Fibroblast of mammary gland (primary cell): ENCODE measurements around the gene EIF3I.

ENCODE experiments used
- DNase-seq: peaks from one replicate; pipeline ENCODE4 v3.0.0-alpha.2; 2010; ENCODE audit warnings: low read depth
- H3K4me3 ChIP-seq: 2 replicates; pipeline ENCODE4 v1.5.1; 2011; ENCODE audit warnings: low read depth, mild to moderate bottlenecking, low read length, moderate library complexity; ENCODE audit not compliant: control insufficient read depth
- TF ChIP-seq, protein P1 (sequence below): conservative IDR thresholded peaks from 2 replicates; pipeline ENCODE4 v1.5.1; 2011; ENCODE audit warnings: low read depth, low read length, inconsistent platforms; ENCODE audit not compliant: control insufficient read depth, insufficient read depth

Gene EIF3I

DNA sequence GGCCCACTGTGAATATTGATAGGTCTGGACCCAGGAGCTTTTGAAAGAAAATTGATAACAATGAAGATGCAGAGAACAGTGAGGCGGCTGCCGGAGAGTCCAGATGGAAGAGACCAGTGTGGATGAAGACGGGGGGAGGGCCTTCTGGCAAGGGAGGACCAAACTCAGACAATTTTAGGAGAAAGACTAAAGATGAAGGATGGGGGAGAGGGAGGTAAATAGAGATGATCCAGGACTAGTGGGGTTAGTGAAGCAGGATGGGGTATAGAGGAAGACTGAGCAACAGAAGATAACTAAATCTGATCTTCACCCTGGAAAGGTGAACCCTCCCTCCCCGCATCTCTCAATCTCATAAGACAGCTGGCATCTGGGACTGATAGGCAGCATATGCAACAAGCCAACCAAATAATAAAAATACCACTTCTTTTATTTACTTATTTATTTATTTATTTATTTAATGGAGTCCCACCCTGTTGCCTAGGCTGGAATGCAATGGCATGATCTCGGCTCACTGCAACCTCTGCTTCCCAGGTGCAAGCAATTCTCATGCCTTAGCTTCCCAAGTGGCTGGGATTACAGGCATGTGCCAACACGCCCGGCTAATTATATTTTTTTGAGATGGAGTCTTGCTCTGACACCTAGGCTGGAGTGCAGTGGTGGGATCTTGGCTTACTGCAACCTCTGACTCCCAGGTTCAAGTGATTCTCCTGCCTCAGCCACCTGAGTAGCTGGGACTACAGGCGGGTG, 10.5 kb downstream of the EIF3I start:
- no peak overlapping the region for H3K4me3 ChIP-seq
- no peak for DNase-seq
- TF ChIP-seq, protein P1, sequence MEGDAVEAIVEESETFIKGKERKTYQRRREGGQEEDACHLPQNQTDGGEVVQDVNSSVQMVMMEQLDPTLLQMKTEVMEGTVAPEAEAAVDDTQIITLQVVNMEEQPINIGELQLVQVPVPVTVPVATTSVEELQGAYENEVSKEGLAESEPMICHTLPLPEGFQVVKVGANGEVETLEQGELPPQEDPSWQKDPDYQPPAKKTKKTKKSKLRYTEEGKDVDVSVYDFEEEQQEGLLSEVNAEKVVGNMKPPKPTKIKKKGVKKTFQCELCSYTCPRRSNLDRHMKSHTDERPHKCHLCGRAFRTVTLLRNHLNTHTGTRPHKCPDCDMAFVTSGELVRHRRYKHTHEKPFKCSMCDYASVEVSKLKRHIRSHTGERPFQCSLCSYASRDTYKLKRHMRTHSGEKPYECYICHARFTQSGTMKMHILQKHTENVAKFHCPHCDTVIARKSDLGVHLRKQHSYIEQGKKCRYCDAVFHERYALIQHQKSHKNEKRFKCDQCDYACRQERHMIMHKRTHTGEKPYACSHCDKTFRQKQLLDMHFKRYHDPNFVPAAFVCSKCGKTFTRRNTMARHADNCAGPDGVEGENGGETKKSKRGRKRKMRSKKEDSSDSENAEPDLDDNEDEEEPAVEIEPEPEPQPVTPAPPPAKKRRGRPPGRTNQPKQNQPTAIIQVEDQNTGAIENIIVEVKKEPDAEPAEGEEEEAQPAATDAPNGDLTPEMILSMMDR = no peak

DNA sequence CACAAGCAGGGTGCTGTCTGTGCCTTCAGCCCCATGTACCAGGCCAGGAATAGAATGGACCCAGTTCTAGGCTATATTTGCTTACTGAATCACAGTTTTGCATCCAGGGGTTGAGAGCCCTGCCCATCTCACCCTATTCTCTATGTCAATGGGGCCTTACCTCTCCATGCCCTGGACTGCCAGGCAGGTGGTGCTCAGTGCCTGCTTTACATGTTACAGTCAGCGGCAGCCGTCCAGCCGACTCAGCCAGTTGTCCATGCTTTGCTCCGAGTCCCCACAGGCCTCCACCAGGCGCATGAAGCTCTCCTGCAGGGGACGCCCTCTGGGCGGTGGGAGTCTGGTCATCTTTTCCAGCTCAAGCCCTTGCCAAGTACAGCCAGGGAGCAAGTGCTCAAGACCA, 12.6 kb downstream of the EIF3I start:
- H3K4me3 ChIP-seq = no peak overlapping the region
- TF ChIP-seq, protein P1 = no peak

DNA sequence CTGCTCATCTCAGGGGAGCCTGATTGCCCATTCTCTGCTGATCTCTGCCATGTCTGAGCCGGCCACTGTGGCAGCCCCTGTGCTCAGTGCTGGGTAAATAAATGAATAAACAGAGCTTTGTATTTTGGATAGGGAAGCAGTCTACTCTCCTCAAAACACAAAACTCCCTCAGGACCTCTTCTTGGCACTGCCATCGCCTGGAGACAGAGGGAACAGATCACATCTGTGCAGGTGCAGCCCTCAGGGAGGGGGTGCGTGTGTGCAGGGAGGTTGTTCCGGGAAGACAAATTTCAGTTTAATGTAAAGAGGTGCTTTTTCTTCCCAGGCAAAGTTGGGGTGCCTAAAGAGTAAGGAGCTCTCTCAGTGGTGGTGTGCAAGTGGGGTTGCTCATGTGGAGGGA, 17.1 kb downstream of the EIF3I start:
- no peak for DNase-seq
- no peak overlapping the region for H3K4me3 ChIP-seq
- TF ChIP-seq, protein P1 = no peak

More for the DNA sequence above, 12.6 kb downstream of the EIF3I start:
- no peak for DNase-seq

DNA sequence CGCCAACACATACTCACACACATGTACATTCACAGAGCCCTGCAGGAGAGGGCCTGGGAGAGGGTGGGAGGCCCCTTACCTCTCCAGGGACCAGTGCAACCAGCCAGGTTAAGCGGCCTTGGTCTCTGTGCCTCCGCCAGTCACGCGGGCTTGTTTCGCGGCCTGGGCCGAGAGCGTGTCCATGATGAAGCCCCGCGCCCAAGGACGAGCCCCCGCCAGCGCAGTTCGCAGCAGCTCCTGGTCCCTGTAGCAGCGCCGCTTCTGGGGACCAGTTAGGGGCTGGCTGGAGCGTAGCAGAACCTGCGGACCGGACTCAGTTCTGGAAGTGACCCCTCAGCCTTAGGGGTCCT, 17.6 kb downstream of the EIF3I start:
- DNase-seq = no peak
- H3K4me3 ChIP-seq = no peak overlapping the region
- TF ChIP-seq, protein P1 = no peak

DNA sequence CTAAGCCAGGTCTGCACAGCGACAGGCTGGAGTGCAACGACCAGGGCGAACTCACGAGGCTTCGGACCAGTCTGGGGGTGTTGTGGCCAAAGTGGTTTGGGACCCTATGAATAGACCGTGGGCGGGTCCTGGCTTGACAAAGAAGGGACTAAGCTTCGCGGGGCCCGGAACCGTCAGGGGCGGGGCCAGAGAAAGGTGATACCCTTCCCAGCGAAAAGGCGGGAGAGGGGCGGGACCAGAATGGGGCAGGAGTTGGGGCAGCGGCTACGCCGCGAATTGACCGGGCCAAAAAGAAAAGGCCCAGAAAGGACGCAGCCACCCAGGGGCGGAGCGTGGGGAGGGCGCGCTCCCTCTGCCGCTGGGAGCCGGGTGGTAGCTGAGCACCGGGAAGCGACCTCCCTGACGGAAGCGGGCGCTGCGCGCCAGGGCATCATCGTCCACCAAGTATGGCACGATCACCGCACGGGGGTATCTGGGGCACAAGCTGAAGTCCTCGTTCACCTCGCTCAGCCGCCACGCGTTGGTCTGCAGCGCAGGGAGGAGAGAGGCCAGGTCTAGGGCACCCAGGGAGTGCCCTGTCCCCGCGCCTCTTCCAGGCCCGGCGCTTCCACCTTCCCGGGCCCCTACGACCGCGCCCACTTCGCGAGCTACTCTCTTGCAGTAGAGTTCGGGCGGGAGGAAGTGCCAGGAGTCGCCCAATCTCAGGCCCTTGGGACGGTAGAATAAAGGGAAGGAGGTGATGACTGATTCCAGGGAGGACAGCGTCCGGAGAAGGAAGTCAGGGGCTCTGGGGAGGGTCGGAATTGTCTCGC, 18.1 kb downstream of the EIF3I start:
- TF ChIP-seq, protein P1 = peak; percentile 7

DNA sequence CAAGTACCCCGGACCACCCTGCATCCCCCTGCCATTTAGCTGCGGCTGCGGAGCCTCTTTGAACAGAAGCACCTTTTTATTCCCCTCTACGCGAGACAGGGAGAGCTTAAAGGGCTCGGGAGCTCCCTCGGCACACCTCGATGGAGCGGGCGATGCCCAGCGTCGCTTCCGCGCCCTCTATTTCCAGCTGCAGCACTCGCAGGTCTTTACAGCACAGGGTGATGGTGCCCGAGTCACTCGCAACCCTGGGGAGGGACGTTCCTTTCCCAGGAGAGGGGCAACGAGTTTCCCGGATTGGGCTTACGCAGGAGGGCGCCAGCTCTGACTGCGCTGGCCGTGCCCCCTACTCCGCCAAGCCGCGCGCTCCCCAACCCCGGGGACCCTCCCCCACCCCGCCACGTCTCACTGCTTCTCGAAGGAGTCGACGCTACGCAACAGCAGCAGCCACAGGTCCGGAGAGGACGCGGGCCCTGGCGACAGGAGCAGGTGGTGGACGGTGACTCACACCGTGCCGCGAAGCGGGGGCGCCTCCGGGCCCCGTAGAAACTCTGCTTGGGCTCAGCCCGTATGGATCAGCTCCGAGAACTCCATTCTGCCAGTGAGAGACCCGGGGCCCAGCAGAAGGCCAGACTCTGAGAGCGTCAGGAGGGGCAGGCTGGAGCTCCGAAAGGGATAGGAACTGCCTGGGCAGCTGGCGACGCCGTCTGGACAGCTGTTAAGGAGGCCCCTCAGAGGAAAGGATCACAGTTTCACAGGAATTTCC, 19.0 kb downstream of the EIF3I start:
- TF ChIP-seq, protein P1 = no peak
- peak; percentile 19 for DNase-seq

More for the DNA sequence above, 18.1 kb downstream of the EIF3I start:
- DNase-seq = no peak
- H3K4me3 ChIP-seq = peak overlapping the region; percentile 46

More for the DNA sequence above, 19.0 kb downstream of the EIF3I start:
- peak overlapping the region; percentile 46 for H3K4me3 ChIP-seq
